Thyroid gland (tissue), 4 donors: ENCODE measurements around the gene ASB7. TPM values are rescaled to one million over a fixed set of nuclear protein-coding genes. Genes with fewer than 3 reads are reported as not detected.

Source experiments
- DNase-seq, 2 donors: peaks; one replicate each; pipeline ENCODE4 v3.0.0-alpha.2; 2019
- H3K27ac ChIP-seq, 3 donors: fragments of 200-600 bp; sonication (generic); 1 replicate in 2 of 3; 2 replicates in 1 of 3; pipeline ENCODE4 v1.5.1; 2016 to 2019; ENCODE audit warnings: mild to moderate bottlenecking in 1 of 3, moderate library complexity in 1 of 3
- H3K27me3 ChIP-seq: fragments of 200-600 bp; sonication (generic); one replicate; pipeline ENCODE4 v1.5.1; 2019
- H3K36me3 ChIP-seq, 2 donors: fragments of 200-600 bp; sonication (generic); one replicate each; pipeline ENCODE4 v1.5.1; 2016 to 2019
- H3K4me1 ChIP-seq, 2 donors: fragments of 200-600 bp; sonication (generic); one replicate each; pipeline ENCODE4 v1.5.1; 2017 to 2019
- H3K4me3 ChIP-seq, 3 donors: fragments of 200-600 bp; sonication (generic); replicated peaks in 1 of 3; 1 replicate in 2 of 3; 2 replicates in 1 of 3; pipeline ENCODE4 v1.5.1; 2016; ENCODE audit warnings: mild to moderate bottlenecking in 1 of 3
- H3K9me3 ChIP-seq: fragments of 200-600 bp; sonication (generic); one replicate; pipeline ENCODE4 v1.5.1; 2017
- POLR2A ChIP-seq, 2 donors: fragments of 450-650 bp; IDR thresholded peaks; one replicate each; pipeline ENCODE4 v1.6.1; 2017; ENCODE audit warnings: antibody characterized with exemption in 2 of 2, mild to moderate bottlenecking in 2 of 2, moderate library complexity in 1 of 2
- WGBS, 2 donors: methylation state at CpG; one replicate each; pipeline ENCODE4 v1.1.5; 2017; 5-methylcytosine and 5-hydroxymethylcytosine counted together
- intact Hi-C: fragments of 100-400 bp; cut with DNase I; formaldehyde crosslinking; loops from one replicate; pipeline ENCODE4 v1.15.1; 2023
- total RNA-seq, 4 donors: library from RNA; depleted of rRNA; stranded (reverse); fragments of >200 nt; gene quantifications; one replicate each; pipeline ENCODE4 v1.2.3, GENCODE V29; 2016
- TF ChIP-seq, protein P1 (sequence below), 6 experiments: fragments of 200-600 bp in 3 of 6; fragments of 450-650 bp in 3 of 6; sonication (generic) in 3 of 6; IDR thresholded peaks; one replicate each; pipeline ENCODE4 v1.5.1; 2016 to 2019; ENCODE audit warnings: antibody characterized with exemption in 6 of 6, mild to moderate bottlenecking in 2 of 6, inconsistent platforms in 1 of 6, moderate library complexity in 1 of 6

The ASB7 gene
- total RNA-seq, 4 donors from 2014 or later: 16.2 to 21.0 (median 19.7) TPM

DNA sequence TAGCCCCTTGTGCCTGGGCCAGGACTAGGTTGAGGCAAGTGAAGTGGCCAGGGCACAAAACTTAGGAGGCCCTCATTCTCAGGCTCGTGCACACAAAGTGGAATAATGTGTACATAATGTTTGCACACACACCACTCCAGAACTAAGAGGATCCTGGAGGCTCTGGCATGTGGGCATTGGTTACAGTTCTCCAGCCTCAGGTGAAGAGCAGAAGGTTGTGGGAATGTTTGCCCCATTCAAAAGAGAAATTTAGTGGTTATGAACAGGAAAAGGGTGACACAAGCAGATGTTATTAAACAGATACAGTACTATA is 31.3 kb downstream of the ASB7 start:
- H3K27ac ChIP-seq: no peak overlapping the region
- peaks cover 0 to 14% of the 10 kb centered on the region in 2 donors for H3K4me1 ChIP-seq
- H3K4me3 ChIP-seq: no peak overlapping the region
- peaks cover 7 to 8% of the 10 kb centered on the region in 2 donors for H3K36me3 ChIP-seq
- no peaks in the 10 kb centered on the region for H3K9me3 ChIP-seq
- peak; percentile 11 to 20 for DNase-seq
- TF ChIP-seq, protein P1, sequence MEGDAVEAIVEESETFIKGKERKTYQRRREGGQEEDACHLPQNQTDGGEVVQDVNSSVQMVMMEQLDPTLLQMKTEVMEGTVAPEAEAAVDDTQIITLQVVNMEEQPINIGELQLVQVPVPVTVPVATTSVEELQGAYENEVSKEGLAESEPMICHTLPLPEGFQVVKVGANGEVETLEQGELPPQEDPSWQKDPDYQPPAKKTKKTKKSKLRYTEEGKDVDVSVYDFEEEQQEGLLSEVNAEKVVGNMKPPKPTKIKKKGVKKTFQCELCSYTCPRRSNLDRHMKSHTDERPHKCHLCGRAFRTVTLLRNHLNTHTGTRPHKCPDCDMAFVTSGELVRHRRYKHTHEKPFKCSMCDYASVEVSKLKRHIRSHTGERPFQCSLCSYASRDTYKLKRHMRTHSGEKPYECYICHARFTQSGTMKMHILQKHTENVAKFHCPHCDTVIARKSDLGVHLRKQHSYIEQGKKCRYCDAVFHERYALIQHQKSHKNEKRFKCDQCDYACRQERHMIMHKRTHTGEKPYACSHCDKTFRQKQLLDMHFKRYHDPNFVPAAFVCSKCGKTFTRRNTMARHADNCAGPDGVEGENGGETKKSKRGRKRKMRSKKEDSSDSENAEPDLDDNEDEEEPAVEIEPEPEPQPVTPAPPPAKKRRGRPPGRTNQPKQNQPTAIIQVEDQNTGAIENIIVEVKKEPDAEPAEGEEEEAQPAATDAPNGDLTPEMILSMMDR (IDR thresholded peaks at IDR 0.05): no peak
- TF ChIP-seq POLR2A (IDR thresholded peaks at IDR 0.05): no peak
- 33 to 57% methylated on average over 1 of the region's 1 CpG for WGBS, 2 donors
- H3K27me3 ChIP-seq: no peaks in the 10 kb centered on the region
- intact Hi-C loops: loop anchor here (5.0 kb wide), 1 partner anchor 374 kb away; no protein-coding TSS in a partner anchor

GRCh38 chr15:100635406-100636071 is 33.1 kb downstream of the ASB7 start:
- Histone ChIP-seq H3K9me3 (no peaks in the 10 kb centered on the region), H3K4me3 (no peak overlapping the region), H3K27me3 (no peaks in the 10 kb centered on the region), H3K4me1 (peaks cover 0 to 14% of the 10 kb centered on the region in 2 donors), H3K36me3 (peaks cover 0 to 8% of the 10 kb centered on the region in 2 donors), H3K27ac (no peak overlapping the region)
- intact Hi-C loops: no loop called here
- no peak for DNase-seq
- TF ChIP-seq, protein P1 (IDR thresholded peaks at IDR 0.05): no peak
- TF ChIP-seq POLR2A (IDR thresholded peaks at IDR 0.05): no peak
- 82 to 84% methylated on average over 11 of the region's 11 CpGs for WGBS, 2 donors

GRCh38 chr15:100638177-100638730 is 35.9 kb downstream of the ASB7 start:
- DNase-seq: no peak
- WGBS, 2 donors: 90 to 91% methylated on average over 11 of the region's 11 CpGs
- no peak overlapping the region for H3K27ac ChIP-seq
- H3K4me1 ChIP-seq: peaks cover 0 to 11% of the 10 kb centered on the region in 2 donors
- H3K27me3 ChIP-seq: no peaks in the 10 kb centered on the region
- H3K4me3 ChIP-seq: no peak overlapping the region
- no peaks in the 10 kb centered on the region for H3K36me3 ChIP-seq
- H3K9me3 ChIP-seq: no peaks in the 10 kb centered on the region
- intact Hi-C loops: no loop called here
- no peak for TF ChIP-seq POLR2A (IDR thresholded peaks at IDR 0.05)
- TF ChIP-seq, protein P1 (IDR thresholded peaks at IDR 0.05): no peak

DNA sequence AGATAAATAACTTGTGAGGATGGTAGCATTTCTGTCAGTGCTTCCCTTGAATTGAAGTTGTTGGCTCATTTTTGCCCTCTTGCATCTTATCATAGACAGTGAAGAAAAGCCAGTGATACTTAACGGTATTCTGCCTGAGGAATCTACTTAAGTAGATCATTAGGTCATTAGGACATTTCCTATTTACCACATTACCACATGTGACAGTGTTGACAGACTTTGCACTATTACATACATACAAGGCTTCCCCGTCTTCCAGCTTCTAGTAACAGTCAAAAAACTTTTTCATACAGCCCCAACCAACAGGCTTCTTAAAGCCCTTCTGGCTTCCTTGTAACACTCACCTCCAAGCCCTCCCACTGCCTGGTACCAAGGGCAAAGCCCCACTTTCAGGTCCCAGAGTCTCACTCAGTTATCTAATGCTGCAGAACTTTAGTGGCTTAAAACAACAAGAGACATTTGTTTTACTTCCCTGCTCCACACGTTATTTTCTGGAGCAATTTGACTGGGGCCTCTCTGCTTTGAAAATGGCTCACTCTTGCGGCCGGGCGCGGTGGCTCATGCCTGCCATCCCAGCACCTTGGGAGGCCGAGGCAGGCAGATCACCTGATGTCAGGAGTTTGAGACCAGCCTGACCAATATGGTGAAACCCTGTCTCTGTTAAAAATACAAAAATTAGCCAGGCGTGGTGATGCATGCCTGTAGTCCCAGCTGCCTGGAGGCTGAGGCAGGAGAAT is 40.0 kb downstream of the ASB7 start:
- Histone ChIP-seq H3K27ac (no peak overlapping the region), H3K4me3 (no peak overlapping the region), H3K4me1 (no peaks in the 10 kb centered on the region), H3K27me3 (no peaks in the 10 kb centered on the region), H3K9me3 (no peaks in the 10 kb centered on the region), H3K36me3 (no peaks in the 10 kb centered on the region)
- WGBS, 2 donors: 83 to 91% methylated on average over 9 of the region's 9 CpGs
- intact Hi-C loops: no loop called here
- DNase-seq: no peak
- TF ChIP-seq, protein P1 (IDR thresholded peaks at IDR 0.05): no peak
- TF ChIP-seq POLR2A (IDR thresholded peaks at IDR 0.05): no peak

- Histone ChIP-seq H3K27ac (no peak overlapping the region), H3K4me1 (no peaks in the 10 kb centered on the region), H3K36me3 (no peaks in the 10 kb centered on the region), H3K9me3 (no peaks in the 10 kb centered on the region), H3K27me3 (no peaks in the 10 kb centered on the region), H3K4me3 (no peak overlapping the region)
- 84 to 97% methylated on average over 4 of the region's 4 CpGs for WGBS, 2 donors
- intact Hi-C loops: no loop called here
- DNase-seq: no peak
- no peak for TF ChIP-seq POLR2A (IDR thresholded peaks at IDR 0.05)
- TF ChIP-seq, protein P1 (IDR thresholded peaks at IDR 0.05): no peak
Measured at GRCh38 chr15:100642950-100643338, 40.6 kb downstream of the ASB7 start.
